HG03575 (cell line): ENCODE results near the gene SCYL1.

Experiments
- ATAC-seq: cut with Tn5 transposase; IDR thresholded peaks from one replicate; pipeline ENCODE4 v1.9.1; 2021; ENCODE audit not compliant: unreplicated experiment, insufficient number of reproducible peaks, low FRiP score; ENCODE audit errors: extremely low read depth

SCYL1 gene

DNA sequence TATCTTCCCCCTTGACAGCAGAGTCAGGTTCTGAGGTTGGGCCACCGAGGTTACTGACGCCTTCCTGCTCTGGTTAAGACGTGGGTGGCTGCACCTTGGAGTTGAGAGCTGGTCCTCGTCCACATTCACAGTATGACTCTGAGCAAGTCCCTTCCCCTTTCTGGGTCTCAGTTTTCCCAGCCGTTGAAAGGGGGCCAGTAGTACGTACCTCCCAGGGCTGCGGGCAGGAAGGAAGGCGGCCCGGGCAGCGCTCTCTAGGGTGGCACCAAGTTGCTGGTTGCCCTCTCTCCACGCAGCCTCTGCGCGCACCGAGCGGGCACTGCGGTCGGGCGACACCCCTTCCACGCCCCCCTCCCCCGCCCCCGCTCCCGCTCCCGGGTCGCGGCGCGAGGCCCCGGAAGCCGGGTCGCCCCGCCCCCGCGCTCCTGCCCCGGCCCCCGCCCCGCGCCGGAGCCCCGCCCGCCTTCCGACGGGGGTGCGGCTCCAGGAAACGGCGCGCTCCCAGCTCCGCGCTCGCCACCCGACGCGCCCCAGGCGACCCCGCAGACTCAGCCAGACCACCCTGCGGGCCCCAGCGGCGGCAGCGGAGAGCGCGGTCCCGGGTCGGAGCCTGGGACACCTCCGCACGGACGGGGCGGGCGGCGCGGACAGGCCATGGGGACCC lies 50.8 kb downstream of the SCYL1 start, which contains the start of gene EHBP1L1:
Gene EHBP1L1, plus strand, starts transcription at position 486 of the 664 bp plus-strand sequence. CDS start 250 bp downstream, outside the sequence.
- no peak for ATAC-seq

DNA sequence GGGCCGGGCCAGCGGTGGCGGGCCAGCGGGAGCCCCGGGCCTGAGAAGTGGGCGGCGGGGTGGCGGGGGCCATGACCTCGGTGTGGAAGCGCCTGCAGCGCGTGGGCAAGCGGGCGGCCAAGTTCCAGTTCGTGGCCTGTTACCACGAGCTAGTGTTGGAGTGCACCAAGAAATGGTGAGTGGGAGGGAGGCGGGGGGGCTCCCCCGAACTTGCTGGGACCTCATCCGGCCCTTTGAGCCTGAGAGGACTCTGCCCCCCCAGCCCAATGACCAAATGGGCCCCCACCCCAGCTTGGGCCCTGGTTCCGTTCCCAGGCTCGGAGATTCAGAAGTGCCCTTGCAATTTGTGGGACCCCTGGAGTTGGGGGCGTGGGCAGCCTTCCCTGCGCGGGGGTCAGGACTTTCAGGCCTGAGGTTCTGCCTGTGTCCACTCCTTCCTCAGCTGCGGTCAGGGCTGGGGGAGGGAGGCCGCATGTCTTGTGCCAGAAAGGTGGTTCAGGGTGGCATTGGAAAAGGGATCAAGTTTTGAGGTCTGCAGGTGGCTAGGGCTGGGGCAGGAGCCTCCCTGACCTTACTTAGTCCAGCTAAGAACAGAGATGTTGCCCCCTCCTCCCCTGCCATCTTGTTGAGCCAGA lies 51.5 kb downstream of the SCYL1 start:
- no peak for ATAC-seq

DNA sequence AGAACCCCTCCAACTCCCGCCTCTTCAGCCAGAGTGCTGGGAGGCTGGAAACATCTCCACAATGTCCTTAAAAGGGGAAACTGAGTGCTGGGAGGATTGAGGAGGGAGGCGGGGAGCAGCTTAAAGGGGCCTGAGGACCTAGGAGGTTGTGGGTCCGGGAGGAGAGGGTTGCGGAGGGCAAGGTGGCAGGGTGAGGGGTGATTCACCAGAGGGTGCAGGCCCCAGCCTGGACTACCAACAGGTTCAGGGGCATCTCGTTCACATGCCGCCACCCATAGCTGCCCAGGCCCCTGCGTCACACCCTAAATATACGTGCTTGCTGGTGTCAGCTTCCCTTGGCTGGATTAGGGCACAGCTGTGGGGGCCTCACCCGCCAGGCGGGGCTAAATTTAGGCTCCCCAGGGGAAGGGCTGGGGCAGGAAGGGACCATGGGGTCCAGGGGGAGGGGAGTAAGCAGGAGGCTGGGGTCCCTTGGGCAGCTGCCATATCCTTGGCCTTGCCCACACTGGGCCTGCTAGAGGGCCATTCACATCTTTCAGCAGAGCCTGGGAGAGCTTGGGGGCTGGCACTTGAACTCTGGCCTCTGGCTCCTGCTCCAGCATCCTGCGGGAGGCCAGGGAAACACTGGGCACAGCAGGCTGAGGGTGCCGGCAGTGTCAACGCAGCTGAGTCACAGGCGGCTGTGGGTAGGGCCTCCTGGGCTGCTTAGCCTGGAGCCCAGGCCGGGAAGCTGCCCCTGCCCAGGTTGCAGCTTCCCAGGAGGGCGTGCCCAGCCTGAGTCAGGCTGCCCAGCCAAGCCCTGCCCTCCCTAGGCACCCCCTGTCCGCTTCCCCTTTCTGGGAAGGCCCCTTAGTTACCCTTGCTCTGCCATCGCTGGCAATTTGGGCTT lies 52.2 kb downstream of the SCYL1 start:
- ATAC-seq: no peak

DNA sequence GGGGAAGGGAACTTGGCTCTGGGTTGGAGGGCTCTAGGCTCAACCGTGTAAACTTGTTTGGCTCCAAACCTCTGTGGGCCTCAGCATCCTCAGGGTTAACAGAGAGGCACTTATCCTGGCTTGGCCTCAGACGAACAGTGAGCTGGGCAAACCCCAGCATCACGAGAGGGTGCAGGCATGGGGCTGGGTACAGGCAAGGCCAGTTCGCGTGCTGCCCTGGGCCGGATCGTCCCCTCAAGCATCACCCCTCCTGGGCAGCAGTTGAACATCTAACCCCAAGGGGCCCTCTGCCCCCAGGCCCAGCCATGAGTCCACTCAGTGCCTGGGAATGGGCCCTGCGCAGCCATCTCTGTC lies 52.9 kb downstream of the SCYL1 start:
- ATAC-seq: no peak

DNA sequence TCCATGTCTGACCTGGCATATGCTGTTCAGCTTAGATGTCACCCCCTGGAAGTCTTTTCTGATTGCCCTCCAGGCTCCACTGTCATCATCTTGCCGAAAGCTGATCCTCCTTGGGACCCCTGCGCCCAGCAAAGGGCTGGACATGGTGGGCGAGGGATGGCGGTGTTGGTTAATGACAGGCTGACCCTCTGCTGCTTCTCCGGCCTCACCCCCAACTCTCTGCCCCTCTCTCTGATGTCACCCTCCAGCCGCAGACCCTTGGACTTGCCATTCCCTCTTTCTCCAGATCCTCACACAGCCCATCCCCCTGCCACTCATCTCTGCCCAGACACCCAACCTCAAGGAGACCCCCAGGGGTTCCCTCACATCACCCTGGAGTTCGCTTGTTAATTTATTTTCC lies 53.3 kb downstream of the SCYL1 start:
- no peak for ATAC-seq

DNA sequence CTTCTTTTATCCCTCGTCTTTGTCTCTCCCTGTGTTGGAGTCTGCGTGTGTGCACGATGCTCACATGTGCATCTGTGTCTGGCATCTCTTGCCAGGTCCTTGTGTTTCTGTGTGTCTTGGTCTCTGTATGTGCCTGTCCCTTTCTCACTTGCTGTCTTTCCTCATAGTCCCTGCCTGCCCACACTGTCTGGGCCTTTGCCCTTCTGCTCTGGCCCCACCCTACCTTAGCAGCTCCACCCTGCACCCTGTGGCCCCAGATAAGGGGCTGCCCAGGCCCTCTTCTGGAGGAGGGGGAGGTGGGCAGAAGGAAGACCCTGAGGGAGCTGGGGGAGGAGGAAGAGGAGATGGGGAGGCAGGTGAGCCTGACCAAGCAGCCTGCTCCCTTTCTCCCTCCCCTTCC lies 53.8 kb downstream of the SCYL1 start:
- ATAC-seq: no peak

DNA sequence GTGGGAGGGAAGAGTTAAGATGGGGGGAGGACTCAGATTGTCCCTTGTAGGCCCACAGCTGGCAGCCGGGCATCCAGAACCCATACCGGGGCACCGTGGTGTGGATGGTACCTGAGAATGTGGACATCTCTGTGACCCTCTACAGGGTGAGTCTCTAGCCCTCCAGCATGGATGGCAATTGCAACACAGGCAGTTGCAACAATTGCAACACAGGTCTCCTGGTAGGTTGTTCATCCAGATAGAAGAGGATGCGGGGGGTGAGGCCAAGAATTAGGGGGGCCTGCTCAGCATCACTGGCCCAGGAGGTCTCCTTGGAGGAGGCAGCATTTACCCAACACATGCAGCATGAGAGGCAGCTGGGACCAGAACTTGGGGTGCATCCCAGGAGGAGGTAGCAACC lies 54.4 kb downstream of the SCYL1 start:
- no peak for ATAC-seq

DNA sequence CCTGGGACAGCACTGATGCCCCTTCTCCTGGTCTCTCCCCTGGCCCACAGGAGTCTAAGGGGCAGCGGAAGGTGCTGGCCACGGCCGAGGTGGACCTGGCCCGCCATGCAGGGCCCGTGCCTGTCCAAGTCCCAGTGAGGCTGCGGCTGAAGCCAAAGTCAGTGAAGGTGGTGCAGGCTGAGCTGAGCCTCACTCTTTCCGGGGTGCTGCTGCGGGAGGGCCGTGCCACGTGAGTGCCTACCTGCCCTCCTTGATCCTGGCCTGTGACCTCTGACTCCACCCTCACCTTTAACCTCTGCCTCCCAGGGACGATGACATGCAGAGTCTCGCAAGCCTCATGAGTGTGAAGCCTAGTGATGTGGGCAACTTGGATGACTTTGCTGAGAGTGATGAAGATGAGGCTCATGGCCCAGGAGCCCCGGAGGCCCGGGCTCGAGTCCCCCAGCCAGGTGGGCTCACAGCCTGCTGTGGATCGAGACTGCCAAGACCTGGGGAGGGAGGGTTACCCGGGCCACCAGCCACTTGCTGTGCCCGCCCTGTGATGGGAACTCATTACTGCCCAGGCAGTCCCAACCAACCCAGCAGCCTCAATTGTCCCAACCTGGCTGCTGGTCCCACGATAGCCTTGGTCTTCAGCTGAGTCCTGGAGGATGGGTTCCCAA lies 55.3 kb downstream of the SCYL1 start:
- no peak for ATAC-seq

DNA sequence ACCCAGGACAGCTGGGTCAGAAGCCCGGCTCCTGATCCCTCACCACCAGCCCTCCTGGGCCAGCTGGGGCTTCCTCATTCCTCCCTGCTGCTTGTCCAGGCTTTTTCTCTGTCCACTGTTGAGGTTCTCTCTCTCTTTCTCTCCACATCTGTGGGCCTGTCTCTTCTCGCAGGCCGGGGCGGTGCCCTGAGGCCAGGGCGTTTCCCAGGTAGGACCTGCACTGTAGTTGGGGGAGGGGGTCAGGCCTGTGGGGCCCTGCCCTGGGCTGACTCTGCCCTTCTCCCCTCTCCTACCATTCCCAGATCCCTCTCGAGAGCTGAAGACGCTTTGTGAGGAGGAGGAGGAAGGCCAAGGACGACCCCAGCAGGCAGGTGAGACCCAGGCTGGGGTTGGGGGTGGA lies 55.9 kb downstream of the SCYL1 start:
- ATAC-seq: no peak

DNA sequence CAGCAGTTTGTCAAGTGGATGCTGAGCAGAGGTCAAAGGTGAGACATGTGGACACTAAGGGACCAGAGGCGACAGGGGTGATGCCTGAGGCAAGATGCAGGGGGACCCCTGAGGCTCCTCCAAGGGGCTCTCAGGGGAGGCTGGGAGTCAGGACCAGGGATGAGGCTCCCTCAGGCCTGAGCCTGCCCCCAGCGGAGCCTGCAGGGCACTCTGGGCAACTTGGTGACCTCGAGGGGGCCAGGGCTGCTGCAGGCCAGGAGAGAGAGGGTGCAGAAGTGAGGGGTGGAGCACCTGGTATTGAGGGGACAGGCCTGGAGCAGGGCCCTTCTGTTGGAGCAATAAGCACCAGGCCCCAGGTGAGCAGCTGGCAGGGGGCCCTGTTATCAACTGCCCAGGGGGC lies 57.0 kb downstream of the SCYL1 start:
- ATAC-seq: no peak

DNA sequence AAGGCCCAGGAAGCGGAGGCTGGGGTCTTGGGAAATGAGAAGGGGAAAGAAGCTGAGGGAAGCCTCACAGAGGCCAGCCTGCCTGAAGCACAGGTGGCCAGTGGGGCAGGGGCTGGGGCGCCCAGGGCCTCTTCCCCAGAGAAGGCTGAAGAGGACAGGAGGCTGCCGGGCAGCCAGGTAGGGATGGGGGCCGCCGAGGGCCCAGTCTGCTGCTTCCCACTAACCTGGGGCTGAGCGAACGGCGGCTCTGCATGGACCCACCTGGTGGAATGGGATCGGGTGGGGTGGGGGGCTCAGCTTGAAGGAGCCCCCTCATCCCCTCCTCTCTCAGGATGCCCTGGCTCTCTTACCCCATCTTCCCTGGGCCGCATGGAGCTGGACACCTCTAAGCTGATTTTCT lies 58.7 kb downstream of the SCYL1 start:
- no peak for ATAC-seq

DNA sequence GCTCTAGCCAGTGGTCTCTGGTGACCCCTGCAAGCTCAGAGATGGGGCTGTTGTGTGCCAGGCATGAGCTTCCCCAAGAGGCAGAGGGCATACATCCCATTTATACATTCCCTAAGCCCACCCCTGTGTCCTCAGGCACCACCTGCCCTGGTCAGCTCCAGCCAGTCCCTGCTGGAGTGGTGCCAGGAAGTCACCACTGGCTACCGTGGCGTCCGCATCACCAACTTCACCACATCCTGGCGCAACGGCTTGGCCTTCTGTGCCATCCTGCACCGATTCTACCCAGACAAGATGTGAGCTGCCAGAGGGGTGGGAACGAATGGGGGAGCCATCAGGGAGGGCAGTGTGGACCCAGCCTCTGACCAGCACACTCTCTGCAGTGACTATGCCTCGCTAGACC lies 59.2 kb downstream of the SCYL1 start:
- ATAC-seq: no peak

DNA sequence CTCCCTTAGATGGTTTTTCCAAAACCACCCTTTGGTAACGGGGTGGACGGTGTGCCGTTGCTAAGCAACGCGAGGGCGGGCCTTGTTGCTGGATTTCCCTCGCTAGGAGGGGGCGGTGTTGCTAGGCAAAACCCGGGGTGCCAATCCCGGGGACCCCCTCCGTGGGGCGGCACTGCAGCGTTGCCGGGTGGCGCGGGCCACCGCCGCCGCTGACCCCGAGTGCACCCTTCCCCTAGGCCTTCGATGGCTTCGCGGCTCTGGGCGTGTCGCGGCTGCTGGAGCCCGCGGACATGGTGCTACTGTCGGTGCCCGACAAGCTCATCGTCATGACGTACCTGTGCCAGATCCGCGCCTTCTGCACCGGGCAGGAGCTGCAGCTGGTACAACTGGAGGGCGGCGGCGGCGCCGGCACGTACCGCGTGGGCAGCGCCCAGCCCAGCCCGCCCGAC lies 59.9 kb downstream of the SCYL1 start:
- no peak for ATAC-seq

DNA sequence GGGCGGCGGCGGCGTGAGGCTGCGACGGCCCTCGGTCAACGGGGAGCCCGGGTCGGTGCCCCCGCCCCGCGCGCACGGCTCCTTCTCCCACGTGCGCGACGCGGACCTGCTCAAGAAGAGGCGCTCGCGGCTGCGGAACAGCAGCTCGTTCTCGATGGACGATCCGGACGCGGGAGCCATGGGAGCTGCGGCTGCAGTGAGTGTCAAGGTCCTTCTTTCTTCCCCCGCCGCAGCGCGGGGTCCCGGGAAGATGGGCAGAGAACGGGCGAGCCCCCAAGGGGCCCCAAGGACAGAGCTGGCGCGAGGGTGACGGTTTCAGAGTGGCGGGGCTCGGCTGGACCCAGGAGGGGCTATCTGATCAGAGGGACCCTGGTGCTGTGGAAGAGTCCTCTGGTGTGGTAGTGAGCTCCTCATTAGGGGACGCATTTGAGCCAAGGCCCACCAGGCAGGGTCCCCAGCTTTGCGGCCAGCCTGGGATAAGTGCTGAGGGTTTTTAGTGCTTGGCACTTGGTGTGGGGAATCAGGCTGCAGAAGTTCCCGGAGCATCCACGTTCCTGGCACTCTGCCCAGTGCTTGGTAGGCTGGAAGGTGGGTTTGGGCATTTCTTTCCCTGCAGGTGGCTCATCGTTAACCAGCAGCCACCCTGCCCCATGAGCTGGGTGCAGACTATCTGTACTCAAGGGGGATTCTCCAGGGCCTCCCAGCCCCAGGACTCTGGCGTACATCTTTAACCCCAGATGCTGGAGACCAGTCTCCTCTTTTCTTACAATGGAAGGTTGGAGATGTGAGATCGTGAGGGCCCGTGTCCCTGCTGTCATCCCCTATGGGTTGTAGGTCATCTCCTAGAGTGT lies 60.7 kb downstream of the SCYL1 start:
- ATAC-seq: no peak

DNA sequence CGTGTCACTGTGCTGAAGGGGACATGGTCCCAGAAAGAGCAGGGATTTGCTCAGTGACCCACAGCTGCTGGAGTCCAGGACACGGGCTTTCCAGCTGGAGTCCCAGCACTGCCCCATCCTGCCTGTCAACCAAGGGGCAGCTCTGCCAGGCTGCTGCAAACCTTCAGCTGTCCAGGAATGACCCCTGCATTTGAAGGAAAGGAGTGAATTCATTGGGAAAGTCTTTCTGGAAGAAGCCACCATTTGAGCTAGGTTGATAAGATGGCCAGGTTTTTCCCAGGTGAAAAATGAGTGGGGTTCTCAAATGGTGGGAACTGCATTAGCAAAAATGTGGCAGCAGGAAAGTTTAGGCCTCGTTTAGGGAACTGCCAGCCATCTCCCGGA lies 61.4 kb downstream of the SCYL1 start:
- ATAC-seq: no peak

DNA sequence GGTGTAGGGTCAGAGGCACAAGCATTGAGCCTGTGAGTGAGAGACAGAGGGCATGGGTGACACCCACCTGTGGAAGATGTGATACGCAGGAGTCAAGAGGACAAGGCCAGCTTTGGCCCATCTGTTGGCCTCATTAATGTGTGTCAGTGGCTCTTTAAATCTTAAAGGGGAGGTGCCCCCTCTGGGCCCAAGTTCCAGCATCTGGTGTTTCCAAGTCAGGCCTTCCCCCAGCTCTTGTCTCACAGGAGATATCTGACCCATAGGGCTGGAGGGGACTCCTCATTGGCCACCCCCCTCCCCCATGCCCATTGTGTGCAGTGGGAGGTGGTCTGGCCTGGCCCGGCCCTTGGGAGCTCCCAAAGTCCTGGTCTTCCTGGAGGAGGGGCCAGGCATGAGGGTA lies 61.8 kb downstream of the SCYL1 start:
- no peak for ATAC-seq
